Natural killer cell (primary cell): ENCODE measurements around the gene FNDC3B. TPM values are rescaled to one million over a fixed set of nuclear protein-coding genes. Genes with fewer than 3 reads are reported as not detected.

Source experiments
- ATAC-seq, 3 donors: fragments of 150-1000 bp in 2 of 3; fragments of 200-7000 bp in 1 of 3; cut with Tn5 transposase; 1 replicate in 1 of 3; 2 replicates in 2 of 3; pipeline ENCODE4 v1.10.0; 2021; ENCODE audit warnings: mild to moderate bottlenecking in 2 of 3, moderate library complexity in 2 of 3
- DNase-seq, 2 donors: peaks; one replicate each; pipeline versions ENCODE4 v3.0.0 to v3.0.0-alpha.2; 2013 to 2021; ENCODE audit warnings: mixed read lengths in 1 of 2
- H3K27ac ChIP-seq: one replicate; pipeline ENCODE4 v1.5.1; 2013; ENCODE audit warnings: mild to moderate bottlenecking, low read length
- H3K27me3 ChIP-seq: one replicate; pipeline ENCODE4 v1.6.1; 2013; ENCODE audit warnings: low read length; ENCODE audit not compliant: control insufficient read depth, insufficient read depth
- H3K36me3 ChIP-seq: one replicate; pipeline ENCODE4 v1.6.1; 2013; ENCODE audit warnings: low read length; ENCODE audit not compliant: control insufficient read depth, insufficient read depth
- H3K4me1 ChIP-seq: one replicate; pipeline ENCODE4 v1.6.1; 2013; ENCODE audit warnings: low read length; ENCODE audit not compliant: control insufficient read depth, insufficient read depth
- H3K4me3 ChIP-seq: one replicate; pipeline ENCODE4 v1.5.1; 2013; ENCODE audit warnings: low read length
- H3K9me3 ChIP-seq: one replicate; pipeline ENCODE4 v1.6.1; 2013; ENCODE audit warnings: low read length; ENCODE audit not compliant: control insufficient read depth, insufficient read depth
- H3K27ac Mint-ChIP-seq, 2 donors: one replicate each; pipeline ENCODE4 v1.8.0; 2022; ENCODE audit warnings: mild to moderate bottlenecking in 2 of 2, mixed read lengths in 2 of 2, moderate library complexity in 1 of 2
- H3K27me3 Mint-ChIP-seq, 2 donors: one replicate each; pipeline ENCODE4 v1.8.0; 2022; ENCODE audit warnings: low read depth in 2 of 2, mixed read lengths in 2 of 2
- H3K36me3 Mint-ChIP-seq: one replicate; pipeline ENCODE4 v1.8.0; 2022; ENCODE audit warnings: mixed read lengths
- H3K4me1 Mint-ChIP-seq, 2 donors: one replicate each; pipeline ENCODE4 v1.8.0; 2022; ENCODE audit warnings: mixed read lengths in 2 of 2
- H3K4me3 Mint-ChIP-seq: one replicate; pipeline ENCODE4 v1.8.0; 2022; ENCODE audit warnings: mild to moderate bottlenecking, moderate library complexity, mixed read lengths
- H3K9me3 Mint-ChIP-seq, 2 donors: one replicate each; pipeline ENCODE4 v1.8.0; 2022; ENCODE audit warnings: mixed read lengths in 2 of 2
- WGBS: methylation state at CpG from one replicate; pipeline ENCODE4 v1.1.7; 2013; ENCODE audit warnings: missing lambda C conversion rate; ENCODE audit not compliant: insufficient coverage; 5-methylcytosine and 5-hydroxymethylcytosine counted together
- intact Hi-C: fragments of 100-400 bp; cut with micrococcal nuclease; formaldehyde crosslinking; loops from one replicate; pipeline ENCODE4 v1.14.2; 2022
- total RNA-seq, 4 donors: library from RNA; stranded (reverse); fragments of 120-200 nt in 1 of 4; gene quantifications; one replicate each; pipeline versions ENCODE4 v1.2.3 to v1.2.4, GENCODE V29; 2013 to 2022
- TF ChIP-seq, protein P1 (sequence below): fragments of 200-600 bp; IDR thresholded peaks from one replicate; pipeline ENCODE4 v1.8.0; 2022; ENCODE audit warnings: antibody characterized with exemption

The FNDC3B gene
- total RNA-seq, 3 donors from 2014 or later (not counting 1 experiment from before 2014, with no cell fraction given) = 154 to 214 (median 206) TPM

DNA sequence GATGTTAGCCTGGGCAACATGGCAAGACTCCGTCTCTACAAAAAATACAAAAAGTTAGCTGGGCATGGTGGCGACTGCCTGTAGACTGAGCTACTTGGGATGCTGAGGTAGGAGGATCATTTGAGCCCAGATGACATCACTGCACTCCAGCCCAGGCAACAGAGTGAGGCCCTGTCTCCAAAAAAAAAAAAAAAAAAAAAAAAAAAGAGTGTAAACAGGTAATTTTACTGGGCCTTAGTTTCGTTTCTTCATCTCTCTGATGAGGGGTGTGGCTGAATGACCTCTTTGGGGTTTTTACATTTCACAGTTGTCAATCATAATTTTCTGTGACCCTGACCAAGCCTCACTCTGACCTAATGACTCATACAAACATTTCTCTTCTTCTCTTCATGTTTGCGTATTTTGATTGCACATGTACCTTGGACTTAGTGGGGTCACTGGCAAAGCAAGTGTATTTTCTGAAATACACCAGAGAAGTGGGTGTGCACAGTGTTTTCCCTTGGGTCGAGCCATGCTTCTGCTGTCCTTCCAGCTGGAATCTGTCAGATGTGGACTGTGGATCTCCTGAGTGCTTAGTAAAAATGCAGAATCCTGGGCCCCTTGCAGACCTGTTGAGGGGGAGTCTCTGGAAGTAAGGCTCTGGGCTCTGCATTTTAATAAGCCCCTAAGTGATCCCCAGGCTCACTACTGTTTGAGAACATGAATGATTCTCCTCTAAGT lies 140.5 kb downstream of the FNDC3B start:
- peak overlapping the region; percentile 26 for H3K27ac ChIP-seq
- H3K4me1 Mint-ChIP-seq = peaks cover 74 to 77% of the 10 kb centered on the region in 2 donors
- ATAC-seq = peak; percentile 59 to 80 (median 74)

DNA sequence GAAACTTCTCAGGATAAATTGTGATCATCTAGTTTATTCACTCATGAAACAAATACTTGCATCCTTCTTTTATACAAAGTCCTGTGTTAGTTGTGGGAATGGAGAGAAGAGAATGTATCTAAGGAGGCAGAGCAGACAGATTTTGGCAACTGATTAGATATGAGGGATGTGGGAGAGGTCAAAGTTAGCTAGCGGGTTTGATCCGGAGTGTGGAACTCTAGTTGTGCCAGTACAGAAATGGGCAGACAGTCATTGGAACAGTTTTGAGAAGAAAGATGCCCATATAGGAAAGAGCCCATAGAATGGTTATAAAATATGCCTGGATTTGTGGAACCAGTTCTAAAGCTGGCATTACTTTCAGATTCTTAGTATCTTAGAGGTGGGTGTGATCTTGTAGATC lies 141.1 kb downstream of the FNDC3B start:
- no peak for DNase-seq
- H3K9me3 Mint-ChIP-seq = no peaks in the 10 kb centered on the region
- Histone ChIP-seq H3K27me3 (no peaks in the 10 kb centered on the region), H3K27ac (no peak overlapping the region), H3K4me1 (peaks cover 33% of the 10 kb centered on the region), H3K9me3 (no peaks in the 10 kb centered on the region), H3K4me3 (no peak overlapping the region), H3K36me3 (no peaks in the 10 kb centered on the region)
- peak overlapping the region; percentile 78 to 90 for H3K27ac Mint-ChIP-seq
- peak overlapping the region; percentile 45 for H3K4me3 Mint-ChIP-seq
- no peaks in the 10 kb centered on the region for H3K36me3 Mint-ChIP-seq
- WGBS = 100% methylated on average over 2 of the region's 2 CpGs
- H3K27me3 Mint-ChIP-seq = no peaks in the 10 kb centered on the region
- intact Hi-C loops = no loop called here
- no peak for ATAC-seq
- TF ChIP-seq, protein P1, sequence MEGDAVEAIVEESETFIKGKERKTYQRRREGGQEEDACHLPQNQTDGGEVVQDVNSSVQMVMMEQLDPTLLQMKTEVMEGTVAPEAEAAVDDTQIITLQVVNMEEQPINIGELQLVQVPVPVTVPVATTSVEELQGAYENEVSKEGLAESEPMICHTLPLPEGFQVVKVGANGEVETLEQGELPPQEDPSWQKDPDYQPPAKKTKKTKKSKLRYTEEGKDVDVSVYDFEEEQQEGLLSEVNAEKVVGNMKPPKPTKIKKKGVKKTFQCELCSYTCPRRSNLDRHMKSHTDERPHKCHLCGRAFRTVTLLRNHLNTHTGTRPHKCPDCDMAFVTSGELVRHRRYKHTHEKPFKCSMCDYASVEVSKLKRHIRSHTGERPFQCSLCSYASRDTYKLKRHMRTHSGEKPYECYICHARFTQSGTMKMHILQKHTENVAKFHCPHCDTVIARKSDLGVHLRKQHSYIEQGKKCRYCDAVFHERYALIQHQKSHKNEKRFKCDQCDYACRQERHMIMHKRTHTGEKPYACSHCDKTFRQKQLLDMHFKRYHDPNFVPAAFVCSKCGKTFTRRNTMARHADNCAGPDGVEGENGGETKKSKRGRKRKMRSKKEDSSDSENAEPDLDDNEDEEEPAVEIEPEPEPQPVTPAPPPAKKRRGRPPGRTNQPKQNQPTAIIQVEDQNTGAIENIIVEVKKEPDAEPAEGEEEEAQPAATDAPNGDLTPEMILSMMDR = no peak
- H3K4me1 Mint-ChIP-seq = peaks cover 68 to 76% of the 10 kb centered on the region in 2 donors

More for the DNA sequence above, 140.5 kb downstream of the FNDC3B start:
- H3K27me3 ChIP-seq = no peaks in the 10 kb centered on the region
- TF ChIP-seq, protein P1 = no peak
- DNase-seq = peak in 1 of 2 donors; percentile 9
- Mint-ChIP-seq H3K27ac (peak overlapping the region; percentile 78 to 90), H3K36me3 (no peaks in the 10 kb centered on the region), H3K27me3 (no peaks in the 10 kb centered on the region), H3K4me3 (peak overlapping the region; percentile 77), H3K9me3 (no peaks in the 10 kb centered on the region)
- intact Hi-C loops = no loop called here
- H3K9me3 ChIP-seq = no peaks in the 10 kb centered on the region
- H3K36me3 ChIP-seq = no peaks in the 10 kb centered on the region
- H3K4me1 ChIP-seq = peaks cover 38% of the 10 kb centered on the region
- WGBS = 85% methylated on average over 4 of the region's 5 CpGs
- H3K4me3 ChIP-seq = no peak overlapping the region

DNA sequence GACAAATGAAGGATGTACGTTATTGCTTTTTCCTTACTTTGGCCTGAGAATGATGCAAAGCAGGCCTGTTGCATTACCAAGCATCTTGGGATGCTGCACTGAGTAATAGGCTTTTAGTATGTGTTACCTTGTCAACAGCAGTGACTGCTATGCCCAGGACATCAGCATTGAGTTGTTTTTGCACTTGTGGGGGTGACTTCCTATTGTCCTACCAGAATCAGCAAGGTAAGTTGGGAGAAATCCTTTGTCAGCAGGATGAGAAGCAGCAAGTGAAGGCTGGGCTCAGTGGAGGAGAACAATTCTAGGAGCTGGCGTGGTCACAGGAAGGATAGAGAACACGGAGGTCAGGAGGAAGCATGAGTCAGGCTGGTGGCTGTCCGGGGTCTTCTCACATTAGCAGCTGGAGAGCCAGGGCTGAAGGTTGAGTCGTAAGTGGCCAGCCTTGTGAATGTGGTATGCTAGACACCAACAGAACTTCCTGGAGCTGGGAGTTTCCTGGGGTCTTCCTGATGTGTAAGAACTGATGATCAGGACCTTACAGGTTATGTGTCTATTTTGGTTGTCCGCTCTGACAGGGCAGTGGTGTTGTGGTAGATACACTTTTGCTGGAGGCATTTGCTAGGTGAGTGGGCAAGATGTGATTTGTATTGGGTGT lies 142.7 kb downstream of the FNDC3B start:
- Histone ChIP-seq H3K4me3 (no peak overlapping the region), H3K4me1 (peaks cover 33% of the 10 kb centered on the region), H3K27ac (no peak overlapping the region), H3K36me3 (no peaks in the 10 kb centered on the region), H3K9me3 (no peaks in the 10 kb centered on the region), H3K27me3 (no peaks in the 10 kb centered on the region)
- Mint-ChIP-seq H3K36me3 (no peaks in the 10 kb centered on the region), H3K4me1 (peaks cover 58 to 66% of the 10 kb centered on the region in 2 donors), H3K4me3 (peak overlapping the region; percentile 45), H3K9me3 (no peaks in the 10 kb centered on the region), H3K27ac (peak overlapping the region; percentile 59 to 93), H3K27me3 (no peaks in the 10 kb centered on the region)
- peak in 1 of 2 donors; percentile 38 for DNase-seq
- intact Hi-C loops = no loop called here
- 51% methylated on average over 6 of the region's 6 CpGs for WGBS
- TF ChIP-seq, protein P1 = no peak
- peak; percentile 55 to 75 (median 62) for ATAC-seq
